Measurements from ENCODE around the gene ZFR2. TPM values are rescaled to one million over a fixed set of nuclear protein-coding genes. Genes with fewer than 3 reads are reported as not detected.

Gene ZFR2
- total and polyA plus RNA-seq, 4 experiments from 2014 or later: 1.2 to 4.1 (median 3.5) TPM

DNA sequence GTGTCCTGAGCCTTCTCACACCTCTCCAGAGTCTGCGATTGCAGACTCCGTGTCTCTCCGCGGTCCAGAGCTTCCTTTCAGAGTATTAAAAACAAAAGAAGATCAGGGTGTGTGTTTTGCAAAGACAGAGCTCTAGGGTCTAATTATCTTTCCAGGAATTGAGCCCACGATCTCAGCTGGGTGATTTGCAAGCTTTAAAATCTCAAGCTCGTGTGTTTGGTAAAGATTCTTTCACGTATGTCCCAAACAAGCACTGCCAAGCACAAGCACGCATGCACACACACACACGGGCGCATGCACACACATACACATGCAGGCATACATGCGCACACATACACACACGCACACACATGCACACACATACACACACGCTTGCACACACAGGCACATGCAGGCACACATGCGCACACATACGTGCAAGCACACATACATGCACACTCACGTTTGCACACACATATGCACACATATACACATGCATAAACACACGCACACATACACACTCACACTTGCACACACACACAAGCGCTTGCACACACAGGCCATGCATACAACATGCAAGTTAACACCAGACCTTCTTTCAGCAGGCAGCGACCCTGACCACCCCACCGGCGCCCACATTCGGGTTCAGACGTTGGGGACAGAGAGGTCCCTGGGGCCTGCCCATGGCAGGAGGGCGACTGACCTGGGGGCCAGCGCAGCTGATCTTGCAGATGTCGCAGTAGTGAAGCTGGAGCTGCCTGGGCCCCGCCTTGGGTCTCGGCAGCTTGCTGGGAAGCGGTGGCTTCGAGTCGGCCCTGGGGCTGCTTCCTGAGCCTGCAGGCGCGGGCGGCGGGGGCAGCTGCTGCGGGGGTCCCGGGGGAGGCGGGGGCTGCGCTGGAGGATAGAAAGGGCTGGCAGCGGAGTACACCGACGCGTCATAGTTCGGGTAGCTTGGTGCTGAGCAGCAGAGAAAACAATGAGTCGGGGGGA is 37.9 kb downstream of the ZFR2 start:
- no peak for DNase-seq

DNA sequence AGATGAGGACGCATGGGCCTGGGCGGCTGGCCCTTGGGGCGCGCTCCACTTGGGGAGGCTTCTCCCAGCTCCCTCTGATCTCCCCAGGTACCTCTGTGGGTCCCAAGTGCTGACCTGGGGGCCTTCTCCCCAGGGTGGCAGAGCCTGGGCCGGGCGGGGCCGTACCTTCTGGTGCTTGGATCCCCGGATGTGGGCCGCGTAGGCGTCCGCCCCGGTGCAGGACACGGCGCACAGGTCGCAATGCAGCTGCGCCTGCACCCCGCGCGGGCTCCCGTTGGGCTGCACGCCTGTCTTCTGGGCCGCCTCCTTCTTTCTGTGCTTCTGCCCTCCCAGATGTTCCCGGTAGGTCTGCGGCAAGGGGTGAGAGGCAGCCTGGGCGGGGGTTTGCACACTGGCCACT is 41.5 kb downstream of the ZFR2 start:
- H3K27ac ChIP-seq (ENCODE audit: low read depth, low read length): no peak overlapping the region
- peaks cover 3% of the 10 kb centered on the region for H3K4me1 ChIP-seq (ENCODE audit: insufficient read depth, low read length)
- H3K27ac Mint-ChIP-seq: no peak overlapping the region
- intact Hi-C loops (cut with micrococcal nuclease): no loop called here
- no peaks in the 10 kb centered on the region for H3K9me3 ChIP-seq (ENCODE audit: control insufficient read depth in 1 of 2, low read length in 2 of 2)
- no peak overlapping the region for H3K4me3 ChIP-seq (ENCODE audit: low read length in 2 of 2)
- DNase-seq: no peak
- POLR2A ChIA-PET (ENCODE audit: partially characterized antibody): interaction anchor here (1.1 kb wide), 1 partner anchor 21 kb away, joined by 3 read pairs; no protein-coding TSS in a partner anchor
- H3K9me3 Mint-ChIP-seq: no peaks in the 10 kb centered on the region
- H3K36me3 ChIP-seq (ENCODE audit: insufficient read depth, low read length): no peaks in the 10 kb centered on the region
- no peak overlapping the region for H3K4me3 Mint-ChIP-seq
- CTCF ChIA-PET (ENCODE audit: partially characterized antibody): no interaction called here
- H3K27me3 ChIP-seq (ENCODE audit: insufficient read depth, low read length): no peaks in the 10 kb centered on the region
- no peaks in the 10 kb centered on the region for H3K36me3 Mint-ChIP-seq
- peaks cover 0 to 2% of the 10 kb centered on the region in 2 donors for H3K27me3 Mint-ChIP-seq
- peaks cover 0 to 8% (median 4%) of the 10 kb centered on the region in 4 donors for H3K4me1 Mint-ChIP-seq

More for the DNA sequence above, 37.9 kb downstream of the ZFR2 start:
- H3K27ac Mint-ChIP-seq: no peak overlapping the region
- H3K9me3 ChIP-seq (ENCODE audit: control insufficient read depth in 1 of 2, low read length in 2 of 2): no peaks in the 10 kb centered on the region
- H3K27ac ChIP-seq (ENCODE audit: low read depth, low read length): no peak overlapping the region
- intact Hi-C loops (cut with micrococcal nuclease): no loop called here
- peaks cover 2% of the 10 kb centered on the region in 2 donors for H3K27me3 Mint-ChIP-seq
- no peaks in the 10 kb centered on the region for H3K36me3 ChIP-seq (ENCODE audit: insufficient read depth, low read length)
- H3K36me3 Mint-ChIP-seq: no peaks in the 10 kb centered on the region
- H3K4me3 Mint-ChIP-seq: no peak overlapping the region
- no peaks in the 10 kb centered on the region for H3K4me1 ChIP-seq (ENCODE audit: insufficient read depth, low read length)
- H3K9me3 Mint-ChIP-seq: no peaks in the 10 kb centered on the region
- POLR2A ChIA-PET (ENCODE audit: partially characterized antibody): no interaction called here
- CTCF ChIA-PET (ENCODE audit: partially characterized antibody): interaction anchor here (1.1 to 1.3 kb wide), 3 partner anchors 9 to 75 kb away, joined by 3 to 7 read pairs (median 3); no protein-coding TSS in a partner anchor
- no peak overlapping the region for H3K4me3 ChIP-seq (ENCODE audit: low read length in 2 of 2)
- H3K27me3 ChIP-seq (ENCODE audit: insufficient read depth, low read length): no peaks in the 10 kb centered on the region
- H3K4me1 Mint-ChIP-seq: peaks cover 0 to 7% (median 4%) of the 10 kb centered on the region in 4 donors

DNA sequence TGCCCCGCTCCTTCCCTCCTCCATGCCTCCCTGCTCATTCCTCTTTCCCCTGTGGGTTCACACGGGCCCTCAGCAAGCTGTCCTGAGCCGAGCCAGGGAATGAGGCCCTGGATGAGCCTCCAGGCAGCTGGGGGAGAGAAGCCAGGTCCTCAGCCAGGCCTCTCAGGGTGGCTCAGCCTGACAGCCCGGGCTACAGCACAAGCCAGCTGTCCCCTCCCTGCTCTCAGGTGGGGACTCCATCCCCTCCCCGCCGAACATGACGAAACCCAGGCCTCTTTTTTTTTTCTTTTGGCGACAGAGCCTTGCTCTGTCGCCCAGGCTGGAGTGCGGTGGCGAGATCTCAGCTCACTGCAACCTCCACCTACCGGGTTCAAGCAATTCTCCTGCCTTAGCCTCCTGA is 42.7 kb downstream of the ZFR2 start:
- Histone ChIP-seq H3K36me3 (ENCODE audit: insufficient read depth, low read length) (no peaks in the 10 kb centered on the region), H3K27me3 (ENCODE audit: insufficient read depth, low read length) (no peaks in the 10 kb centered on the region), H3K9me3 (ENCODE audit: control insufficient read depth in 1 of 2, low read length in 2 of 2) (no peaks in the 10 kb centered on the region), H3K4me1 (ENCODE audit: insufficient read depth, low read length) (peaks cover 7% of the 10 kb centered on the region), H3K27ac (ENCODE audit: low read depth, low read length) (no peak overlapping the region), H3K4me3 (ENCODE audit: low read length in 2 of 2) (no peak overlapping the region)
- Mint-ChIP-seq H3K4me3 (no peak overlapping the region), H3K9me3 (no peaks in the 10 kb centered on the region), H3K36me3 (no peaks in the 10 kb centered on the region), H3K4me1 (peaks cover 2 to 20% (median 11%) of the 10 kb centered on the region in 4 donors), H3K27ac (no peak overlapping the region), H3K27me3 (peaks cover 0 to 2% of the 10 kb centered on the region in 2 donors)
- CTCF ChIA-PET (ENCODE audit: partially characterized antibody): no interaction called here
- no peak for DNase-seq
- POLR2A ChIA-PET (ENCODE audit: partially characterized antibody): interaction anchor here (1.1 to 1.3 kb wide), 2 partner anchors 20 to 64 kb away, joined by 3 read pairs; partner anchors contain the start of genes APBA3 and MRPL54
- intact Hi-C loops (cut with micrococcal nuclease): no loop called here

DNA sequence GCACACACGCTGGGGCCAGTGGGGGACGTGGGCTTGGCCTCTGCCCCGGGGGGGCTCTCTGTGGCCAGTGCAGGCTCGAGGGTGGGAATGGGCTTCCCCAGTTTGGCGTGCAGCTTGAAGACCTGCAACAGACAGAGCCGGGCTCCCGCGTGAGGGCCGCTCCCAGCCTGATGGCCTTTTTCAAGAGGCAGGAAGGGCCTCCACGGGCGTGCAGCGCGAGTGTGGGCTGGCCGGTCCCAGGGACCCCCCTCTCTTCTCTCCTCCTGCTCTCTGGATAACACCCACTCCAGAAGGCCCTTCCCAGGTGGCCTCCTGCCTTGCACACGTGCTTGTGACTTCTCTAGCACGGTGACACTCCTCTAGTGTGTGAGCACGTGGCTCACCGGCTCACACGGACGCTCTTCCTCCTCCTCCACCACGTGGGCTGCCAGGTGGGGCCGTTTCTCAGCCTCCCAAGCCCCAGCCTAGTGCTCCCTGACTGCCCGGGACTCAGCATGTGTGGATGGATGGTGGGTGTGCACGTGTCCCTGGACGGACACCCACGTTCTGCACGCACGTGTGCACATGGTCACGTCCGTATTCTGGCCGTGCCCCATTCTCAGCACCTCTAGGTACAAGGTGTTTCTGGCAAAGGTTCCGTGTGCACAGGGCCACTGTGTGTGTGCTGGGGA is 43.4 kb downstream of the ZFR2 start:
- no peaks in the 10 kb centered on the region for H3K27me3 ChIP-seq (ENCODE audit: insufficient read depth, low read length)
- no peak overlapping the region for H3K4me3 Mint-ChIP-seq
- DNase-seq: no peak
- intact Hi-C loops (cut with micrococcal nuclease): no loop called here
- no peak overlapping the region for H3K4me3 ChIP-seq (ENCODE audit: low read length in 2 of 2)
- H3K27ac Mint-ChIP-seq: no peak overlapping the region
- H3K36me3 Mint-ChIP-seq: no peaks in the 10 kb centered on the region
- peaks cover 7% of the 10 kb centered on the region for H3K4me1 ChIP-seq (ENCODE audit: insufficient read depth, low read length)
- no peaks in the 10 kb centered on the region for H3K36me3 ChIP-seq (ENCODE audit: insufficient read depth, low read length)
- no peak overlapping the region for H3K27ac ChIP-seq (ENCODE audit: low read depth, low read length)
- peaks cover 0 to 2% of the 10 kb centered on the region in 2 donors for H3K27me3 Mint-ChIP-seq
- H3K9me3 ChIP-seq (ENCODE audit: control insufficient read depth in 1 of 2, low read length in 2 of 2): no peaks in the 10 kb centered on the region
- peaks cover 2 to 22% (median 12%) of the 10 kb centered on the region in 4 donors for H3K4me1 Mint-ChIP-seq
- ChIA-PET POLR2A (ENCODE audit: partially characterized antibody) (interaction anchor here (1.3 kb wide), 1 partner anchor 63 kb away, joined by 3 read pairs; the partner anchor contains the start of genes APBA3 and MRPL54), CTCF (ENCODE audit: partially characterized antibody) (no interaction called here)
- no peaks in the 10 kb centered on the region for H3K9me3 Mint-ChIP-seq

DNA sequence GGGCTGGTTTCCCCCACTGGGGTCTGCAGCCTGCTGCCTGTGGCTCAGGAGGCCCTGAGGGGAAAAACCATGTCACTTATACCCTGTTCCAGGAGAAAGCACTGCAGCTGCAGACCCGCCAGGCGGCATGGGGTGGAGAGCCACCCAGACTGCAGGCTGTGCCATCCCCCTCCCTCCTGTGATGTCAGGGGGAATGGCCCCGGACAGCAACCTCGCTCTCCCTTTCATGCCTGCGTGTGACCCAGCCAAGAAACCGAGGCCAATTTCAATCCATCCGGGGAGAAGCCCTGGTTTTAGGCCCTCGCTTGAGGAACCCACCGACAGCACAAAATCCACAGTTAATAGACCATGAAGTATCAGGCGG is 45.5 kb downstream of the ZFR2 start:
- intact Hi-C loops (cut with micrococcal nuclease): loop anchor here (5.0 kb wide), 1 partner anchor 101 kb away; no protein-coding TSS in a partner anchor
- Mint-ChIP-seq H3K27ac (no peak overlapping the region), H3K9me3 (no peaks in the 10 kb centered on the region), H3K27me3 (no peaks in the 10 kb centered on the region), H3K4me3 (peak overlapping the region in 1 of 8 donors; percentile 26), H3K36me3 (no peaks in the 10 kb centered on the region), H3K4me1 (peaks cover 4 to 25% (median 13%) of the 10 kb centered on the region in 4 donors)
- Histone ChIP-seq H3K9me3 (ENCODE audit: control insufficient read depth in 1 of 2, low read length in 2 of 2) (no peaks in the 10 kb centered on the region), H3K36me3 (ENCODE audit: insufficient read depth, low read length) (no peaks in the 10 kb centered on the region), H3K27ac (ENCODE audit: low read depth, low read length) (no peak overlapping the region), H3K4me1 (ENCODE audit: insufficient read depth, low read length) (peaks cover 12% of the 10 kb centered on the region), H3K27me3 (ENCODE audit: insufficient read depth, low read length) (no peaks in the 10 kb centered on the region), H3K4me3 (ENCODE audit: low read length in 2 of 2) (no peak overlapping the region)
- POLR2A ChIA-PET (ENCODE audit: partially characterized antibody): interaction anchor here (2.9 to 3.2 kb wide), 2 partner anchors 11 to 62 kb away, joined by 19 to 30 read pairs; partner anchors contain the start of genes APBA3 and MRPL54
- CTCF ChIA-PET (ENCODE audit: partially characterized antibody): interaction anchor here (1.2 to 5.2 kb wide), 3 partner anchors 11 to 63 kb away, joined by 3 to 82 read pairs (median 20); partner anchors contain the start of genes APBA3 and MRPL54
- no peak for DNase-seq

DNA sequence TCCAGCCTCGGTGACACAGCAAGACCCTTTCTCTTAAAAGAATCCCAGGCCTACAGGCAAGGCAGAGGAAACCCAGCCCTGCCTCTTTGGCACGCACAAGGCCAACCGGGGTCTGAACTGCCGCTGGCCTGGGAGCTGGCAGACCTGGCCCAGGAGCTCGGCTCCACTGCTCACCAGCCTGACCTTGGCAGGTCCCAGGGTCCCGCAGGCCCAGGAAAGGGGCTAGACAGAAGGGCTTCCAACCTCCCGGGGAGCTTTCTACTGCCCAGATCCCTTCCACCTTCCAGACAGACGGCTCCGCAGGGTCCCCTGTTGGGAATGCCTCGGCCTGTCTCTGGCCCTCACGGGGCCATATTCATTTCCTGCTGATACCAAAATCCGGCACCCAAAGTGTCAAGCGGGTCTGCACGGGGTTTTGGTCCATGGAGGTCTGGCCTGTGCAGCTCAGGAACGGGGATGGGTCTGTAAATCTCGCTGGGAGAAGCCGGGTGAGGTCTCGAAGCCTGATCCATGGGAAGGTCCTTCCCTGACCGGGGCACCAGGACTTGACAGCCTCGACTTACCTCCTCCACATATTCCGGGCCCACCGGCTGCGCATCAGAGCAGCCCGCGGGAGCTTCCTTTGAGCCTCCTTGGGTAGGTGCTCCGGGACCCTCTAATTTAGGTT is 46.0 kb downstream of the ZFR2 start:
- no peak for DNase-seq
- CTCF ChIA-PET (ENCODE audit: partially characterized antibody): interaction anchor here (1.0 to 5.2 kb wide), 15 partner anchors 8 to 161 kb away, joined by 3 to 82 read pairs (median 5); partner anchors contain the start of genes APBA3 and MRPL54

More for the DNA sequence above, 46.0 kb downstream of the ZFR2 start:
- POLR2A ChIA-PET (ENCODE audit: partially characterized antibody): interaction anchor here (1.3 to 3.2 kb wide), 4 partner anchors 11 to 61 kb away, joined by 4 to 30 read pairs (median 12); partner anchors contain the start of genes APBA3 and MRPL54
- no peak overlapping the region for H3K4me3 Mint-ChIP-seq
- H3K9me3 ChIP-seq (ENCODE audit: control insufficient read depth in 1 of 2, low read length in 2 of 2): no peaks in the 10 kb centered on the region
- H3K27me3 ChIP-seq (ENCODE audit: insufficient read depth, low read length): no peaks in the 10 kb centered on the region
- no peak overlapping the region for H3K27ac ChIP-seq (ENCODE audit: low read depth, low read length)
- H3K4me1 Mint-ChIP-seq: peaks cover 6 to 26% (median 14%) of the 10 kb centered on the region in 4 donors
- H3K9me3 Mint-ChIP-seq: no peaks in the 10 kb centered on the region
- H3K4me3 ChIP-seq (ENCODE audit: low read length in 2 of 2): no peak overlapping the region
- no peaks in the 10 kb centered on the region for H3K27me3 Mint-ChIP-seq
- H3K36me3 ChIP-seq (ENCODE audit: insufficient read depth, low read length): no peaks in the 10 kb centered on the region
- no peaks in the 10 kb centered on the region for H3K36me3 Mint-ChIP-seq
- H3K27ac Mint-ChIP-seq: peak overlapping the region in 1 of 7 donors; percentile 19
- H3K4me1 ChIP-seq (ENCODE audit: insufficient read depth, low read length): peaks cover 13% of the 10 kb centered on the region
- intact Hi-C loops (cut with micrococcal nuclease): loop anchor here (1.0 to 5.0 kb wide), 4 partner anchors 38 to 123 kb away; partner anchors contain the start of genes MRPL54 and PIP5K1C
